Kidney (tissue), 14 donors: ENCODE results near the gene TCEAL1. TPM values are rescaled to one million over a fixed set of nuclear protein-coding genes. Genes with fewer than 3 reads are reported as not detected.
"Not testable (repeated sequence)": the region's sequence is repeated elsewhere in the genome, so short reads cannot be mapped to it uniquely, and the experiment has no call there.

Source experiments
- DNase-seq, 5 donors: peaks; one replicate each; pipeline ENCODE4 v3.0.0-alpha.2; 2013 to 2020
- FAIRE-seq: peaks from 2 replicates; lab custom pipeline; 2012; peaks lifted over from hg19 to GRCh38; lab: Jason Lieb, UNC
- H3K27ac ChIP-seq, 2 donors: one replicate each; pipeline ENCODE4 v1.7.0; 2013; ENCODE audit warnings: low read depth in 2 of 2, low read length in 2 of 2, inconsistent platforms in 1 of 2
- H3K27me3 ChIP-seq: one replicate; pipeline ENCODE4 v1.7.1; 2013; ENCODE audit warnings: low read length, inconsistent platforms; ENCODE audit not compliant: control insufficient read depth, insufficient read depth
- H3K36me3 ChIP-seq, 3 donors: one replicate each; pipeline versions ENCODE4 v1.7.0 to v1.7.1; 2013; ENCODE audit warnings: low read length in 3 of 3, control low read depth in 1 of 3, inconsistent platforms in 1 of 3; ENCODE audit not compliant: insufficient read depth in 3 of 3, control insufficient read depth in 2 of 3
- H3K4me1 ChIP-seq, 3 donors: one replicate each; pipeline versions ENCODE4 v1.7.0 to v1.7.1; 2013; ENCODE audit warnings: low read length in 3 of 3, inconsistent platforms in 1 of 3, low read depth in 1 of 3; ENCODE audit not compliant: control insufficient read depth in 2 of 3, insufficient read depth in 2 of 3
- H3K4me3 ChIP-seq, 3 donors: one replicate each; pipeline versions ENCODE4 v1.7.0 to v1.8.1; 2013; ENCODE audit warnings: low read length in 3 of 3, control low read depth in 1 of 3, inconsistent platforms in 1 of 3
- H3K9ac ChIP-seq, 3 donors: one replicate each; pipeline versions ENCODE4 v1.7.0 to v1.7.1; 2013; ENCODE audit warnings: low read length in 3 of 3, control low read depth in 1 of 3, inconsistent platforms in 1 of 3
- H3K9me3 ChIP-seq, 3 donors: one replicate each; pipeline versions ENCODE4 v1.7.0 to v1.7.1; 2013; ENCODE audit warnings: low read length in 3 of 3, control low read depth in 1 of 3, inconsistent platforms in 1 of 3; ENCODE audit not compliant: control insufficient read depth in 2 of 3, insufficient read depth in 1 of 3
- intact Hi-C: fragments of 100-400 bp; cut with DNase I; formaldehyde crosslinking; loops from one replicate; pipeline ENCODE4 v1.11.1; 2022
- polyA plus RNA-seq: library from polyadenylated mRNA; stranded (reverse); fragments of 350-450 nt; fragmentation: Illumina TruSeq; extraction: RNeasy Lipid Tissue Mini Kit (QIAGEN cat#74804); gene quantifications from one replicate; pipeline ENCODE4 v1.2.3, GENCODE V29; 2014; ENCODE audit warnings: low read depth, low replicate concordance; ENCODE audit not compliant: insufficient read depth
- total RNA-seq: library from RNA; stranded (reverse); fragmentation: NEBNext Ultra II Directional; extraction: Animal tissue kit (Norgen Biotek cat#: 25700); gene quantifications from one replicate; pipeline ENCODE4 v1.2.1, GENCODE V29; 2021
- TF ChIP-seq, protein P1 (sequence below): IDR thresholded peaks from 3 replicates; pipeline ENCODE4 v1.5.1; 2012; ENCODE audit warnings: mild to moderate bottlenecking, moderate library complexity, borderline replicate concordance; ENCODE audit not compliant: insufficient read depth; ENCODE audit errors: extremely low read depth
- donor health status: control.
- donor health status: control.
- donor health status: control.
- donor health status: control.
- donor health status: control.
- donor health status: DM: yes; HTN: yes; CAD: no.
- donor health status: Normal renal cell carcinoma (clear cell type).

Gene TCEAL1
- total and polyA plus RNA-seq, 2 donors from 2014 or later = 30.3 to 32.5 TPM

DNA sequence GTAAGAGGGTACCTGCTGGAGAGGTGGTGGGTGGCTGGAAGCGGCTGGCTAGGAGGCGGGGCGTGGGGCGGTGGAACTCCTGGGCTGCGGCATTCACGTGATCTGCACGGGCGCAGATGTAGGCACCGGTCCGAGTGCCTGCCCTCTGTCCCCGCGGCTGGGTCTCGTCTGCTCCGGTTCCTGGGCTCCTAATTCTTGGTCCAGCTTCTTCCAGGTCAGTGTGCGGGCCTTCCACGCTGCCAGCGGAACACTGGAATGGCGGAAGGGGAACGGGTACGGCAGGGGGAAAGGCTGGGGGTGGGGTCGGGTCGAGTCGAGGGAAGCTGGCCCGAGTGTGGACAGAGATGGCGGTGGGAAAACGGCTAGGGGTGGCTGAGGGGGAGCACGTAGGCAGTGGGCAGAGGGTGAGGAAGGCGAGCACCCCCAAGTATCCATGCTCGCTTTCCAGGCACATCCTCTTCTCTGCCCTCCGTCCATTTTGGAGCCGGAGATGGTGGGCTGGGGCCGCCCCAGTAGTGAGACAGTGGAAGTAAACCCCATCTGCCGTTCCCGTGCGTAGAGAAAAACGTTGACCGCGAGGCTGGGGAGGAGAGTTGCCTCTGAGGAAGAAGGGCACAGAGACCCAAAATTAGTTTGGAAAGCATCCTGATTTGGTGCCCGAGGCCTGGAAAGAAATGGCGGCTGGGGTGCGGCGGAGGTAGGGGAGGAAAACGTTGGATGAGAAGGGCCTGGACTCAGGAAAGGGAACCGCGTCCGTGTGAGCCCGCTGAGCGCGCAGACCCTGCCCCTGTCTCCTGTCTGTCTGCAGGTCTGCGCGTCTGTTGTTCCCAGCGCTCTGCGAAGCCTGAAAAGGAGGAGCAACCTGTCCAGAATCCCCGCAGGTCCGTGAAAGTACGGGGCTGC lies 43.1 kb upstream of the TCEAL1 start, which contains the start of gene TCEAL4:
Gene TCEAL4 (plus strand): TSS at position 105 of the 903 bp plus-strand sequence. CDS start 1,161 bp downstream, outside the sequence.
- Histone ChIP-seq H3K27ac (peak within 1 kb of the TSS; percentile 89 to 90), H3K9ac (peak within 1 kb of the TSS; percentile 73 to 85 (median 84)), H3K27me3 (no peaks in the 10 kb centered on the region), H3K36me3 (peaks cover 0 to 4% (median 0%) of the 10 kb centered on the region in 3 donors), H3K9me3 (no peaks in the 10 kb centered on the region), H3K4me1 (no peaks in the 10 kb centered on the region), H3K4me3 (peak within 1 kb of the TSS; percentile 73 to 85 (median 82))
- intact Hi-C loops = no loop called here
- TF ChIP-seq, protein P1, sequence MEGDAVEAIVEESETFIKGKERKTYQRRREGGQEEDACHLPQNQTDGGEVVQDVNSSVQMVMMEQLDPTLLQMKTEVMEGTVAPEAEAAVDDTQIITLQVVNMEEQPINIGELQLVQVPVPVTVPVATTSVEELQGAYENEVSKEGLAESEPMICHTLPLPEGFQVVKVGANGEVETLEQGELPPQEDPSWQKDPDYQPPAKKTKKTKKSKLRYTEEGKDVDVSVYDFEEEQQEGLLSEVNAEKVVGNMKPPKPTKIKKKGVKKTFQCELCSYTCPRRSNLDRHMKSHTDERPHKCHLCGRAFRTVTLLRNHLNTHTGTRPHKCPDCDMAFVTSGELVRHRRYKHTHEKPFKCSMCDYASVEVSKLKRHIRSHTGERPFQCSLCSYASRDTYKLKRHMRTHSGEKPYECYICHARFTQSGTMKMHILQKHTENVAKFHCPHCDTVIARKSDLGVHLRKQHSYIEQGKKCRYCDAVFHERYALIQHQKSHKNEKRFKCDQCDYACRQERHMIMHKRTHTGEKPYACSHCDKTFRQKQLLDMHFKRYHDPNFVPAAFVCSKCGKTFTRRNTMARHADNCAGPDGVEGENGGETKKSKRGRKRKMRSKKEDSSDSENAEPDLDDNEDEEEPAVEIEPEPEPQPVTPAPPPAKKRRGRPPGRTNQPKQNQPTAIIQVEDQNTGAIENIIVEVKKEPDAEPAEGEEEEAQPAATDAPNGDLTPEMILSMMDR = no peak
- no peak for FAIRE-seq
- peak; percentile 70 to 87 (median 75) for DNase-seq

DNA sequence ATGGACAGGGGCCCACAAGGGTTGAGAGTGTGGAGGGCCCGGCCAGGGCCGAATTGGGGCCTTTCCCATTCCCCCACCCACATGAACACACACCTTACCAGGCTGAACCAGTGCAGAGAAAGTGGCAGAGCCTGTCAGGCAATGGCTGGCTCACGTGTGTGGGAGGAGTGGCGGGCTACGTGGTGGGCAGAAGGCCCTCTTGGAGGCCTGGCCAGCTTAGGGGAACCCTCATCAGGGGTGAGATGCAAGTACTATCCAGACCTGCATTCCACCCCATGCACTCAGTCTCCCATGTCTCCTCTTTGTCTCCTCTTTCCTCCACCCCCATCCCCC lies 42.5 kb upstream of the TCEAL1 start:
- intact Hi-C loops = no loop called here

DNA sequence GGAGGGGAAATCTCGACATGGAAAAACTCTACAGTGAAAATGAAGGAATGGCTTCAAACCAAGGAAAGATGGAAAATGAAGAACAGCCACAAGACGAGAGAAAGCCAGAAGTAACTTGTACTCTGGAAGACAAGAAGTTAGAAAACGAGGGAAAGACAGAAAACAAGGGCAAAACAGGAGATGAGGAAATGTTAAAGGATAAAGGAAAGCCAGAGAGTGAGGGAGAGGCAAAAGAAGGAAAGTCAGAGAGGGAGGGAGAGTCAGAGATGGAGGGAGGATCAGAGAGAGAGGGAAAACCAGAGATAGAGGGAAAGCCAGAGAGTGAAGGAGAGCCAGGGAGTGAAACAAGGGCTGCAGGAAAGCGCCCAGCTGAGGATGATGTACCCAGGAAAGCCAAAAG lies 42.1 kb upstream of the TCEAL1 start:
- Histone ChIP-seq H3K4me3 (peak overlapping the region in 1 of 3 donors; percentile 85), H3K9me3 (no peaks in the 10 kb centered on the region), H3K36me3 (peaks cover 0 to 4% (median 0%) of the 10 kb centered on the region in 3 donors), H3K27ac (peak overlapping the region in 1 of 2 donors; percentile 90), H3K4me1 (no peaks in the 10 kb centered on the region), H3K27me3 (no peaks in the 10 kb centered on the region), H3K9ac (peak overlapping the region in 1 of 3 donors; percentile 84)
- TF ChIP-seq, protein P1 = no peak
- DNase-seq = no peak
- intact Hi-C loops = no loop called here
- no peak for FAIRE-seq

More for the DNA sequence above, 42.5 kb upstream of the TCEAL1 start:
- TF ChIP-seq, protein P1 = no peak
- Histone ChIP-seq H3K36me3 (peaks cover 0 to 4% (median 0%) of the 10 kb centered on the region in 3 donors), H3K9me3 (no peaks in the 10 kb centered on the region), H3K4me3 (peak overlapping the region; percentile 73 to 85 (median 82)), H3K27ac (peak overlapping the region; percentile 89 to 90), H3K9ac (peak overlapping the region in 2 of 3 donors; percentile 84 to 85), H3K4me1 (no peaks in the 10 kb centered on the region), H3K27me3 (no peaks in the 10 kb centered on the region)
- no peak for FAIRE-seq
- DNase-seq = peak in 3 of 5 donors; percentile 14 to 49 (median 31)

DNA sequence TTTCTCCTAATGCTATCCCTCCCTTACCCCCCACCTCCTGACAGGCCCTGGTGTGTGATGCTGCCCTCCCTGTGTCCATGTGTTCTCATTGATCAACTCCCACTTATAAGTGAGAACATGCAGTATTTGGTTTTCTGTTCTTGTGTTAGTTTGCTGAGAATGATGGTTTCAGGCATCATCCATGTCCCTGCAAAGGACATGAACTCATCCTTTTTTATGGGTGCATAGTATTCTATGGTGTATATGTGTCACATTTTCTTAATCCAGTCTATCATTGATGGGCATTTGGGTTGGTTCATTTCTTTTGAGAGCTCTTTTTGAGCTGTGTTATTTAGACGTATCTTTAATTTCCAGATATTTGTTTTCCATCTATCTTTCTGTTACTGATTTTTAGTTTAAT lies 36.5 kb upstream of the TCEAL1 start:
- H3K4me3 ChIP-seq, H3K9me3 ChIP-seq, H3K27ac ChIP-seq, H3K9ac ChIP-seq, H3K36me3 ChIP-seq, DNase-seq, FAIRE-seq, H3K4me1 ChIP-seq, intact Hi-C loops, H3K27me3 ChIP-seq: not testable (repeated sequence)

DNA sequence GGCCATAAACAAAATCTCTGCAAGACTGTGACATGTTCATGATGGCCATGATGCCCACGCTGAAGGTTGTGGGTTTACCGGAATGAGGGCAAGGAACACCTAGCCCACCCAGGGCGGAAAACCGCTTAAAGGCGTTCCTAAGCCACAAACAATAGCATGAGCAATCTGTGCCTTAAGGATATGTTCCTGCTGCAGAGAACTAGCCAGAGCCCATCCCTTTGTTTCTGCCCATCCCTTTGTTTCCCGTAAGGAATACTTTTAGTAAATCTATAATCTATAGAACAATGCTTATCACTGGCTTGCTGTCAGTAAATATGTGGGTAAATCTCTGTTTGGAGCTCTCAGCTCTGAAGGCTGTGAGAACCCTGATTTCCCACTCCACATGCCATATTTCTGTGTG lies 33.6 kb upstream of the TCEAL1 start:
- intact Hi-C loops, FAIRE-seq, H3K9ac ChIP-seq: not testable (repeated sequence)

More for the DNA sequence above, 33.6 kb upstream of the TCEAL1 start:
- H3K4me1 ChIP-seq, DNase-seq, H3K27me3 ChIP-seq, H3K36me3 ChIP-seq, H3K4me3 ChIP-seq, H3K9me3 ChIP-seq, H3K27ac ChIP-seq: not testable (repeated sequence)
